Measurements from ENCODE around the gene FMO5.
"Not testable (repeated sequence)": the region's sequence is repeated elsewhere in the genome, so short reads cannot be mapped to it uniquely, and the experiment has no call there.

Gene FMO5

DNA sequence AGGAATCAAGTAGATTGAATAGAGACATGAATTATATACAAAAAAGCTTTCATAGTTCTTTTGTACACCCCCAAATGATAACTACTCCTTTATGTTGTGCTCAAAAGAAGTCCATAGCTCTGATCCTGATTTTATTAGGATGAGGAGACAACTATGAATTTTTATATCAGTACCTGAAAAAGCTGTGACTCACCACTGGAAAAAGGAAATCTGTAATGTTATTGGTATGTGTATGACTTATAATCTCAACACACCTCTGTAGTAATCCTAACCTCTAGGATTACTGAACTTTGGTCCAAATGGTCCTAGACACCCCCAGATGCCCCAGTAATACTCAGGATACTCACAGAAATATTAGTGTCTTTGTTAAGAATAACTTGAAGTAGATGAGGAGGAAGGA lies 63.0 kb downstream of the FMO5 start (continued):
- TF ChIP-seq ZNF670 (tag by site-specific recombination; IDR thresholded peaks at IDR 0.05; ENCODE audit: low read depth) (no peak), OVOL3 (tag by site-specific recombination; IDR thresholded peaks at IDR 0.05) (no peak), ZNF133 (tag by site-specific recombination; IDR thresholded peaks at IDR 0.05) (no peak), ZNF404 (tag by site-specific recombination; IDR thresholded peaks at IDR 0.05) (no peak), ZNF138 (tag by site-specific recombination; IDR thresholded peaks at IDR 0.05; ENCODE audit: borderline replicate concordance) (no peak)

DNA sequence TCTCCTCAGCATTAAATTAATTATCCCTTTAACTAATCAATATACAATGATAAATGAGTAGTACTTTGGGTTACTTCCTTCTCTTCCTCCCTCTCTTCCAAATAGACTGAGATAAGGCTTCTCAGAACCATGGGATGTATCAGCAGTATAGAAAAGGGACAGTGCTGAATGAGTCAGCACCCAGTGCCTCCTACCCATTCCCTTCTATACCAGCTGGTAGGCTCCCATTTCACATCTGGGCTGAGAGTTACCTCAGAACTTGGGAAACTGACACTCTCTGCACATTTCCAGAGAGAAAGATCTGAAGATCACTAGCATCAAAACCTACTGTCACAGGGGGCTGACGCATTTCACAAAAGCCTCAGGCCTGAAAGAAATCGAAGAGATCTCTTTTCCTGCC lies 68.0 kb downstream of the FMO5 start:
- H3K9me3 ChIP-seq (ENCODE audit: control insufficient read depth, insufficient read depth, low read depth, low read length); POLR2A ChIA-PET; H3K4me1 ChIP-seq (ENCODE audit: control insufficient read depth, insufficient read depth, low read length); H3K27ac ChIP-seq (ENCODE audit: extremely low read depth, low read depth, low read length); H3K4me3 ChIP-seq (ENCODE audit: low read depth, low read length): not testable (repeated sequence)
- CTCF ChIA-PET = interaction anchor here (0.6 kb wide), 1 partner anchor 62 kb away, joined by 3 read pairs; no protein-coding TSS in a partner anchor
- H3K36me3 ChIP-seq (ENCODE audit: control insufficient read depth in 2 of 2, insufficient read depth in 1 of 2, low read length in 2 of 2) = peaks cover 11 to 78% of the 10 kb centered on the region in 2 experiments; a peak in 2 of 3 replicates

DNA sequence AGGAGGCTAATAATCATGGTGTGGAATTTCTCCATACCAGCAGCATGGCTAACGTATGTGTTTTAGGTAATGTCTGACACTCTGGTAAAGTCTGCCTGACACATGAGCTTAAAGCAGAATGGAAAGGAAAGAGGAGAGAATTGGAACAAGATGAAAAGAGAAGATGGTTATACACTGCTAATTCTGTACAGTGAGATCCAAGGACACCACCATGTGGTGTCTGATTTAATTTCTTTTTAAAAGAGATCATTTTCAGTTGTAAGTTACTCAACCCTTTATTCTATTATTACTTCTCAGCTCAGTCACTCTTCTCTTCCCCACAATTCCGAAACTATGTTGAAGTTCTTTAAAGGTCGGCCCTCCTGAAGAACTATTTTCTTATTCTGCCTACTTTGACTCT lies 68.5 kb downstream of the FMO5 start:
- CTCF ChIA-PET = no interaction called here
- H3K36me3 ChIP-seq (ENCODE audit: control insufficient read depth in 2 of 2, insufficient read depth in 1 of 2, low read length in 2 of 2) = peaks cover 11 to 73% of the 10 kb centered on the region in 2 experiments; a peak in 2 of 3 replicates

More for the DNA sequence above, 68.5 kb downstream of the FMO5 start:
- no peak overlapping the region for H3K27ac ChIP-seq (ENCODE audit: extremely low read depth, low read depth, low read length)
- H3K4me1 ChIP-seq (ENCODE audit: control insufficient read depth, insufficient read depth, low read length) = no peaks in the 10 kb centered on the region
- POLR2A ChIA-PET = no interaction called here
- TF ChIP-seq ZBTB17 (tag by site-specific recombination; IDR thresholded peaks at IDR 0.05) (no peak), ZNF394 (tag by site-specific recombination; IDR thresholded peaks at IDR 0.05; ENCODE audit: borderline replicate concordance) (no peak), ZNF837 (tag by site-specific recombination; IDR thresholded peaks at IDR 0.05) (no peak), ZNF37A (tag by site-specific recombination; IDR thresholded peaks at IDR 0.05) (no peak), BCL11A (tag by site-specific recombination; IDR thresholded peaks at IDR 0.05; ENCODE audit: low read depth) (no peak), FEZF1 (tag by site-specific recombination; IDR thresholded peaks at IDR 0.05) (no peak), OVOL3 (tag by site-specific recombination; IDR thresholded peaks at IDR 0.05) (no peak), ZNF175 (tag by site-specific recombination; IDR thresholded peaks at IDR 0.05) (no peak), ZNF660 (tag by site-specific recombination; IDR thresholded peaks at IDR 0.05) (no peak), ZNF19 (tag by site-specific recombination; IDR thresholded peaks at IDR 0.05; ENCODE audit: low read depth) (no peak), ZNF776 (tag by site-specific recombination; IDR thresholded peaks at IDR 0.05; ENCODE audit: borderline replicate concordance) (no peak), ZNF530 (tag by site-specific recombination; IDR thresholded peaks at IDR 0.05; ENCODE audit: low read depth) (no peak), ZNF629 (tag by site-specific recombination; IDR thresholded peaks at IDR 0.05) (no peak), ZNF354C (tag by site-specific recombination; IDR thresholded peaks at IDR 0.05; ENCODE audit: borderline replicate concordance, low read depth) (no peak), ZNF76 (tag by site-specific recombination; IDR thresholded peaks at IDR 0.05; ENCODE audit: borderline replicate concordance, low read depth) (no peak), MZF1 (tag by site-specific recombination; IDR thresholded peaks at IDR 0.05; ENCODE audit: borderline replicate concordance) (no peak)
- TF ChIP-seq, protein P1, sequence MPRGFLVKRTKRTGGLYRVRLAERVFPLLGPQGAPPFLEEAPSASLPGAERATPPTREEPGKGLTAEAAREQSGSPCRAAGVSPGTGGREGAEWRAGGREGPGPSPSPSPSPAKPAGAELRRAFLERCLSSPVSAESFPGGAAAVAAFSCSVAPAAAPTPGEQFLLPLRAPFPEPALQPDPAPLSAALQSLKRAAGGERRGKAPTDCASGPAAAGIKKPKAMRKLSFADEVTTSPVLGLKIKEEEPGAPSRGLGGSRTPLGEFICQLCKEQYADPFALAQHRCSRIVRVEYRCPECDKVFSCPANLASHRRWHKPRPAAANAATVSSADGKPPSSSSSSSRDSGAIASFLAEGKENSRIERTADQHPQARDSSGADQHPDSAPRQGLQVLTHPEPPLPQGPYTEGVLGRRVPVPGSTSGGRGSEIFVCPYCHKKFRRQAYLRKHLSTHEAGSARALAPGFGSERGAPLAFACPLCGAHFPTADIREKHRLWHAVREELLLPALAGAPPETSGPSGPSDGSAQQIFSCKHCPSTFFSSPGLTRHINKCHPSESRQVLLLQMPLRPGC (tag by site-specific recombination; IDR thresholded peaks at IDR 0.05) = no peak
- TF ChIP-seq, protein P2, sequence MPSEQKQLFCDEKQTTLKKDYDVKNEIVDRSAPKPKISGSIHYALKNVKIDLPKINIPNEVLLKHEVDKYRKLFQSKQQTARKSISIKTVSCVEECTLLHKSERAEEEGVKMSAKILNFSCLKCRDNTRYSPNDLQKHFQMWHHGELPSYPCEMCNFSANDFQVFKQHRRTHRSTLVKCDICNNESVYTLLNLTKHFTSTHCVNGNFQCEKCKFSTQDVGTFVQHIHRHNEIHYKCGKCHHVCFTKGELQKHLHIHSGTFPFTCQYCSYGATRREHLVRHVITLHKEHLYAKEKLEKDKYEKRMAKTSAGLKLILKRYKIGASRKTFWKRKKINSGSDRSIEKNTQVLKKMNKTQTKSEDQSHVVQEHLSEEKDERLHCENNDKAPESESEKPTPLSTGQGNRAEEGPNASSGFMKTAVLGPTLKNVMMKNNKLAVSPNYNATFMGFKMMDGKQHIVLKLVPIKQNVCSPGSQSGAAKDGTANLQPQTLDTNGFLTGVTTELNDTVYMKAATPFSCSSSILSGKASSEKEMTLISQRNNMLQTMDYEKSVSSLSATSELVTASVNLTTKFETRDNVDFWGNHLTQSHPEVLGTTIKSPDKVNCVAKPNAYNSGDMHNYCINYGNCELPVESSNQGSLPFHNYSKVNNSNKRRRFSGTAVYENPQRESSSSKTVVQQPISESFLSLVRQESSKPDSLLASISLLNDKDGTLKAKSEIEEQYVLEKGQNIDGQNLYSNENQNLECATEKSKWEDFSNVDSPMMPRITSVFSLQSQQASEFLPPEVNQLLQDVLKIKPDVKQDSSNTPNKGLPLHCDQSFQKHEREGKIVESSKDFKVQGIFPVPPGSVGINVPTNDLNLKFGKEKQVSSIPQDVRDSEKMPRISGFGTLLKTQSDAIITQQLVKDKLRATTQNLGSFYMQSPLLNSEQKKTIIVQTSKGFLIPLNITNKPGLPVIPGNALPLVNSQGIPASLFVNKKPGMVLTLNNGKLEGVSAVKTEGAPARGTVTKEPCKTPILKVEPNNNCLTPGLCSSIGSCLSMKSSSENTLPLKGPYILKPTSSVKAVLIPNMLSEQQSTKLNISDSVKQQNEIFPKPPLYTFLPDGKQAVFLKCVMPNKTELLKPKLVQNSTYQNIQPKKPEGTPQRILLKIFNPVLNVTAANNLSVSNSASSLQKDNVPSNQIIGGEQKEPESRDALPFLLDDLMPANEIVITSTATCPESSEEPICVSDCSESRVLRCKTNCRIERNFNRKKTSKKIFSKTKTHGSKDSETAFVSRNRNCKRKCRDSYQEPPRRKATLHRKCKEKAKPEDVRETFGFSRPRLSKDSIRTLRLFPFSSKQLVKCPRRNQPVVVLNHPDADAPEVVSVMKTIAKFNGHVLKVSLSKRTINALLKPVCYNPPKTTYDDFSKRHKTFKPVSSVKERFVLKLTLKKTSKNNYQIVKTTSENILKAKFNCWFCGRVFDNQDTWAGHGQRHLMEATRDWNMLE (tag by site-specific recombination; conservative IDR thresholded peaks at IDR 0.05; ENCODE audit: low read depth) = no peak
- TF ChIP-seq, protein P3, sequence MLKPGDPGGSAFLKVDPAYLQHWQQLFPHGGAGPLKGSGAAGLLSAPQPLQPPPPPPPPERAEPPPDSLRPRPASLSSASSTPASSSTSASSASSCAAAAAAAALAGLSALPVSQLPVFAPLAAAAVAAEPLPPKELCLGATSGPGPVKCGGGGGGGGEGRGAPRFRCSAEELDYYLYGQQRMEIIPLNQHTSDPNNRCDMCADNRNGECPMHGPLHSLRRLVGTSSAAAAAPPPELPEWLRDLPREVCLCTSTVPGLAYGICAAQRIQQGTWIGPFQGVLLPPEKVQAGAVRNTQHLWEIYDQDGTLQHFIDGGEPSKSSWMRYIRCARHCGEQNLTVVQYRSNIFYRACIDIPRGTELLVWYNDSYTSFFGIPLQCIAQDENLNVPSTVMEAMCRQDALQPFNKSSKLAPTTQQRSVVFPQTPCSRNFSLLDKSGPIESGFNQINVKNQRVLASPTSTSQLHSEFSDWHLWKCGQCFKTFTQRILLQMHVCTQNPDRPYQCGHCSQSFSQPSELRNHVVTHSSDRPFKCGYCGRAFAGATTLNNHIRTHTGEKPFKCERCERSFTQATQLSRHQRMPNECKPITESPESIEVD (tag by site-specific recombination; IDR thresholded peaks at IDR 0.05) = no peak
- TF ChIP-seq, protein P4, sequence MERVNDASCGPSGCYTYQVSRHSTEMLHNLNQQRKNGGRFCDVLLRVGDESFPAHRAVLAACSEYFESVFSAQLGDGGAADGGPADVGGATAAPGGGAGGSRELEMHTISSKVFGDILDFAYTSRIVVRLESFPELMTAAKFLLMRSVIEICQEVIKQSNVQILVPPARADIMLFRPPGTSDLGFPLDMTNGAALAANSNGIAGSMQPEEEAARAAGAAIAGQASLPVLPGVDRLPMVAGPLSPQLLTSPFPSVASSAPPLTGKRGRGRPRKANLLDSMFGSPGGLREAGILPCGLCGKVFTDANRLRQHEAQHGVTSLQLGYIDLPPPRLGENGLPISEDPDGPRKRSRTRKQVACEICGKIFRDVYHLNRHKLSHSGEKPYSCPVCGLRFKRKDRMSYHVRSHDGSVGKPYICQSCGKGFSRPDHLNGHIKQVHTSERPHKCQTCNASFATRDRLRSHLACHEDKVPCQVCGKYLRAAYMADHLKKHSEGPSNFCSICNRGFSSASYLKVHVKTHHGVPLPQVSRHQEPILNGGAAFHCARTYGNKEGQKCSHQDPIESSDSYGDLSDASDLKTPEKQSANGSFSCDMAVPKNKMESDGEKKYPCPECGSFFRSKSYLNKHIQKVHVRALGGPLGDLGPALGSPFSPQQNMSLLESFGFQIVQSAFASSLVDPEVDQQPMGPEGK (tag by site-specific recombination; IDR thresholded peaks at IDR 0.05) = no peak
- H3K9me3 ChIP-seq (ENCODE audit: control insufficient read depth, insufficient read depth, low read depth, low read length) = no peaks in the 10 kb centered on the region
- no peak overlapping the region for H3K4me3 ChIP-seq (ENCODE audit: low read depth, low read length)
